ENCODE measurements around the gene TCF25.

GRCh38 chr16:89890200-89890599, 16.8 kb downstream of the TCF25 start:
- TF ChIP-seq POLR2AphosphoS5 (IDR thresholded peaks at IDR 0.05): no peak
- TF ChIP-seq CTCF (IDR thresholded peaks at IDR 0.05): no peak
- TF ChIP-seq EP300 (IDR thresholded peaks at IDR 0.05): no peak
